ENCODE results near the gene DNAJC4. TPM values are rescaled to one million over a fixed set of nuclear protein-coding genes. Genes with fewer than 3 reads are reported as not detected.

Gene DNAJC4
- total RNA-seq (100 to 1,000 TPM in 1 of 9 donors, 10 to 100 TPM in 8; 19.9 to 112 (median 44.3) TPM), polyA plus RNA-seq (100 to 1,000 TPM in 2 of 3 donors, 10 to 100 TPM in 1; 59.4 to 220 (median 192) TPM)
- long read RNA-seq, donor 1, partial matches to known transcripts, result 18 of 21 reads
- long read RNA-seq, donor 1, other reads (novel, unspliced or antisense), result 0 of 21 reads
- long read RNA-seq, donor 2, partial matches to known transcripts, result 15 of 16 reads
- long read RNA-seq, donor 2, other reads (novel, unspliced or antisense), result 0 of 16 reads
- long read RNA-seq, donor 3, partial matches to known transcripts, result 7 of 7 reads
- long read RNA-seq, donor 3, other reads (novel, unspliced or antisense), result 0 of 7 reads
- long read RNA-seq, donor 4, partial matches to known transcripts, result 69 of 76 reads
- long read RNA-seq, donor 4, other reads (novel, unspliced or antisense), result 5 of 76 reads
- long read RNA-seq, donor 5, partial matches to known transcripts, result 96 of 145 reads
- long read RNA-seq, donor 5, other reads (novel, unspliced or antisense), result 45 of 145 reads
- long read RNA-seq, donor 6, partial matches to known transcripts, result 76 of 97 reads
- long read RNA-seq, donor 6, other reads (novel, unspliced or antisense), result 19 of 97 reads
- long read RNA-seq, donor 7, partial matches to known transcripts, result 5 of 6 reads
- long read RNA-seq, donor 7, other reads (novel, unspliced or antisense), result 0 of 6 reads
- long read RNA-seq, donor 8, partial matches to known transcripts, result 17 of 205 reads
- long read RNA-seq, donor 8, other reads (novel, unspliced or antisense), result 187 of 205 reads
- long read RNA-seq, donor 9, partial matches to known transcripts, result 17 of 19 reads
- long read RNA-seq, donor 9, other reads (novel, unspliced or antisense), result 0 of 19 reads
- long read RNA-seq, donor 10, partial matches to known transcripts, result 0 of 1 reads
- long read RNA-seq, donor 10, other reads (novel, unspliced or antisense), result 0 of 1 reads

GRCh38 chr11:64230171-64230984 is at the start of gene DNAJC4:
TSS of gene DNAJC4 (plus strand) at chr11:64230548. CDS start at chr11:64230855, 307 bp downstream.
- TF ChIP-seq POLR2A (IDR thresholded peaks at IDR 0.05), result peak; percentile 23 to 46
- TF ChIP-seq CTCF (IDR thresholded peaks at IDR 0.05), result no peak
- no peaks in the 10 kb centered on the region for H3K9me3 ChIP-seq (replicated peaks in 1 of 3)
- intact Hi-C loops (cut with DNase I), result no loop called here
- DNase-seq, result peak; percentile 90 to 97 (median 94)
- peak within 1 kb of the TSS in 3 of 4 donors; percentile 7 to 81 (median 70) for H3K4me3 ChIP-seq
- peak within 1 kb of the TSS; percentile 19 to 96 (median 91) for H3K27ac ChIP-seq
- no peaks in the 10 kb centered on the region for H3K36me3 ChIP-seq (replicated peaks in 1 of 2)
- H3K4me1 ChIP-seq (replicated peaks in 1 of 2), result peaks cover 16 to 50% of the 10 kb centered on the region in 2 donors
- H3K27me3 ChIP-seq, result no peaks in the 10 kb centered on the region
- 0 to 2% (median 1%) methylated on average over 35 to 62 of the region's 62 CpGs for WGBS, 4 donors

GRCh38 chr11:64180891-64181290 is 49.5 kb upstream of the DNAJC4 start:
- Histone ChIP-seq H3K27ac (peak overlapping the region in 4 of 5 donors; percentile 21 to 90 (median 76)), H3K36me3 (replicated peaks in 1 of 2) (no peaks in the 10 kb centered on the region), H3K9me3 (replicated peaks in 1 of 3) (no peaks in the 10 kb centered on the region), H3K4me1 (replicated peaks in 1 of 2) (peaks cover 28 to 44% of the 10 kb centered on the region in 2 donors), H3K4me3 (peak overlapping the region in 1 of 4 donors; percentile 6), H3K27me3 (no peaks in the 10 kb centered on the region)
- intact Hi-C loops (cut with DNase I), result no loop called here
- TF ChIP-seq CTCF (IDR thresholded peaks at IDR 0.05), result no peak
- no peak for TF ChIP-seq POLR2A (IDR thresholded peaks at IDR 0.05)
- peak in 3 of 7 donors; percentile 38 to 41 (median 39) for DNase-seq
- WGBS, 4 donors, result 45 to 54% (median 52%) methylated on average over 5 of the region's 5 CpGs

- TF ChIP-seq CTCF (IDR thresholded peaks at IDR 0.05) (no peak), POLR2A (IDR thresholded peaks at IDR 0.05) (peak; percentile 79 to 98)
- H3K4me3 ChIP-seq, result peak overlapping the region in 1 of 4 donors; percentile 6
- intact Hi-C loops (cut with DNase I), result no loop called here
- peak; percentile 93 to 99 (median 97) for DNase-seq
- H3K4me1 ChIP-seq (replicated peaks in 1 of 2), result peaks cover 28 to 44% of the 10 kb centered on the region in 2 donors
- peak overlapping the region; percentile 21 to 90 (median 66) for H3K27ac ChIP-seq
- no peaks in the 10 kb centered on the region for H3K36me3 ChIP-seq (replicated peaks in 1 of 2)
- H3K9me3 ChIP-seq (replicated peaks in 1 of 3), result no peaks in the 10 kb centered on the region
- no peaks in the 10 kb centered on the region for H3K27me3 ChIP-seq
- 25 to 49% (median 35%) methylated on average over 11 to 17 of the region's 17 CpGs for WGBS, 4 donors
Measured at GRCh38 chr11:64181506-64182411, 48.6 kb upstream of the DNAJC4 start.

Measured in adrenal gland (tissue), 19 donors.